HFFc6 (cell line): ENCODE data around the gene SCARB1. TPM values are rescaled to one million over a fixed set of nuclear protein-coding genes. Genes with fewer than 3 reads are reported as not detected.

Experiments
- DNase-seq: peaks from one replicate; pipeline ENCODE4 v3.0.0-alpha.2; 2018
- H3K27ac Mint-ChIP-seq: 2 replicates; pipeline ENCODE4 v1.8.0; 2020; ENCODE audit warnings: mild to moderate bottlenecking, mixed read lengths
- H3K27me3 Mint-ChIP-seq: 2 replicates; pipeline ENCODE4 v1.8.0; 2021; ENCODE audit warnings: mild to moderate bottlenecking, moderate library complexity, mixed read lengths; ENCODE audit not compliant: insufficient read depth
- H3K36me3 Mint-ChIP-seq: 2 replicates; pipeline ENCODE4 v1.8.0; 2021; ENCODE audit warnings: low read depth, mixed read lengths
- H3K4me1 Mint-ChIP-seq: 2 replicates; pipeline ENCODE4 v1.8.0; 2020; ENCODE audit warnings: low read depth, mixed read lengths
- H3K4me3 Mint-ChIP-seq: 2 replicates; pipeline ENCODE4 v1.8.0; 2020; ENCODE audit warnings: mild to moderate bottlenecking, moderate library complexity, mixed read lengths
- H3K9me3 Mint-ChIP-seq: 2 replicates; pipeline ENCODE4 v1.8.0; 2020; ENCODE audit warnings: mild to moderate bottlenecking, mixed read lengths
- CTCF ChIP-seq: fragments of 200-600 bp; sonication (generic); IDR thresholded peaks from 2 replicates; pipeline ENCODE4 v1.5.0; 2021; ENCODE audit warnings: antibody characterized with exemption, mild to moderate bottlenecking
- total RNA-seq, 6 experiments: library from RNA; stranded (reverse); fragmentation: NEBNext Ultra II Directional; extraction: Animal tissue kit (Norgen Biotek cat#: 25700); gene quantifications; 2 replicates in 1 of 6; 3 replicates in 5 of 6; pipeline ENCODE4 v1.2.3, GENCODE V29; 2021

The SCARB1 gene
- total RNA-seq, 6 experiments from 2014 or later, result 34.8 to 46.3 (median 36.8) TPM

- no peak overlapping the region for H3K4me3 Mint-ChIP-seq
- no peak for DNase-seq
- H3K27me3 Mint-ChIP-seq, result peaks cover 5% of the 10 kb centered on the region; the same call in 1 of the 2 replicates
- peak overlapping the region; percentile 52 for H3K27ac Mint-ChIP-seq
- peaks cover 43% of the 10 kb centered on the region for H3K4me1 Mint-ChIP-seq
- H3K9me3 Mint-ChIP-seq, result peaks cover 18% of the 10 kb centered on the region
- peaks cover 7% of the 10 kb centered on the region; the same call in 1 of the 2 replicates for H3K36me3 Mint-ChIP-seq
- TF ChIP-seq CTCF, result no peak
Observed at GRCh38 chr12:124737040-124737419, 126.6 kb downstream of the SCARB1 start.

- peak overlapping the region; percentile 52; the same call in 1 of the 2 replicates for H3K27ac Mint-ChIP-seq
- no peak overlapping the region for H3K4me3 Mint-ChIP-seq
- peaks cover 18% of the 10 kb centered on the region for H3K9me3 Mint-ChIP-seq
- peaks cover 42% of the 10 kb centered on the region for H3K4me1 Mint-ChIP-seq
- TF ChIP-seq CTCF, result no peak
- no peak for DNase-seq
- H3K36me3 Mint-ChIP-seq, result peaks cover 7% of the 10 kb centered on the region; the same call in 1 of the 2 replicates
- H3K27me3 Mint-ChIP-seq, result peaks cover 5% of the 10 kb centered on the region; the same call in 1 of the 2 replicates
Observed at GRCh38 chr12:124736115-124737039, 127.3 kb downstream of the SCARB1 start.

GRCh38 chr12:124734224-124734788, 129.4 kb downstream of the SCARB1 start:
- Mint-ChIP-seq H3K9me3 (peaks cover 5% of the 10 kb centered on the region; the same call in 1 of the 2 replicates), H3K36me3 (no peaks in the 10 kb centered on the region), H3K4me3 (no peak overlapping the region), H3K27me3 (peaks cover 5% of the 10 kb centered on the region; the same call in 1 of the 2 replicates), H3K4me1 (peaks cover 37% of the 10 kb centered on the region), H3K27ac (no peak overlapping the region)
- TF ChIP-seq CTCF, result peak; percentile 9; the same call in 1 of the 2 replicates
- DNase-seq, result no peak

GRCh38 chr12:124733086-124733485, 130.6 kb downstream of the SCARB1 start:
- no peak for TF ChIP-seq CTCF
- no peaks in the 10 kb centered on the region for H3K36me3 Mint-ChIP-seq
- H3K27ac Mint-ChIP-seq, result no peak overlapping the region
- DNase-seq, result no peak
- H3K4me1 Mint-ChIP-seq, result peaks cover 25% of the 10 kb centered on the region
- H3K27me3 Mint-ChIP-seq, result peaks cover 7% of the 10 kb centered on the region; the same call in 1 of the 2 replicates
- H3K9me3 Mint-ChIP-seq, result no peaks in the 10 kb centered on the region; the same call in 1 of the 2 replicates
- H3K4me3 Mint-ChIP-seq, result no peak overlapping the region

- peaks cover 7% of the 10 kb centered on the region; the same call in 1 of the 2 replicates for H3K27me3 Mint-ChIP-seq
- no peaks in the 10 kb centered on the region; the same call in 1 of the 2 replicates for H3K9me3 Mint-ChIP-seq
- no peaks in the 10 kb centered on the region for H3K36me3 Mint-ChIP-seq
- no peak for DNase-seq
- no peak for TF ChIP-seq CTCF
- H3K27ac Mint-ChIP-seq, result no peak overlapping the region
- no peak overlapping the region for H3K4me3 Mint-ChIP-seq
- H3K4me1 Mint-ChIP-seq, result peaks cover 24% of the 10 kb centered on the region
Observed at GRCh38 chr12:124732275-124733075, 131.2 kb downstream of the SCARB1 start.
